Smooth muscle cell (in vitro differentiated cells): ENCODE results near the gene OAF. TPM values are rescaled to one million over a fixed set of nuclear protein-coding genes. Genes with fewer than 3 reads are reported as not detected.

Experiments
- DNase-seq: peaks from one replicate; lab custom pipeline; 2025; ENCODE audit not compliant: unreplicated experiment; lab: John Stamatoyannopoulos, UW
- H2AFZ ChIP-seq: fragments of 200-600 bp; sonication (generic); 2 replicates; pipeline ENCODE4 v1.6.0; 2016; ENCODE audit warnings: antibody characterized with exemption, low read depth, mild to moderate bottlenecking
- H3F3A ChIP-seq: fragments of 200-600 bp; sonication (generic); 2 replicates; pipeline ENCODE4 v1.6.0; 2017; ENCODE audit warnings: antibody characterized with exemption, low read depth
- H3K27ac ChIP-seq: fragments of 200-600 bp; sonication (generic); 2 replicates; pipeline ENCODE4 v1.5.1; 2016; ENCODE audit warnings: low read depth, mild to moderate bottlenecking
- H3K27me3 ChIP-seq: fragments of 200-600 bp; sonication (generic); 2 replicates; pipeline ENCODE4 v1.6.1; 2016; ENCODE audit warnings: low read depth, mild to moderate bottlenecking
- H3K36me3 ChIP-seq: fragments of 200-600 bp; sonication (generic); 2 replicates; pipeline ENCODE4 v1.5.1; 2016; ENCODE audit warnings: low read depth
- H3K4me1 ChIP-seq: fragments of 200-600 bp; sonication (generic); 2 replicates; pipeline ENCODE4 v1.5.1; 2016; ENCODE audit warnings: low read depth
- H3K4me2 ChIP-seq: fragments of 200-600 bp; sonication (generic); 2 replicates; pipeline ENCODE4 v1.6.0; 2016; ENCODE audit warnings: mild to moderate bottlenecking
- H3K4me3 ChIP-seq: fragments of 200-600 bp; sonication (generic); 2 replicates; pipeline ENCODE4 v1.5.1; 2016; ENCODE audit warnings: mild to moderate bottlenecking
- H3K79me2 ChIP-seq: fragments of 200-600 bp; sonication (generic); 2 replicates; pipeline ENCODE4 v1.6.0; 2016; ENCODE audit warnings: low read depth, mild to moderate bottlenecking
- H3K9ac ChIP-seq: fragments of 200-600 bp; sonication (generic); 2 replicates; pipeline ENCODE4 v1.6.0; 2016; ENCODE audit warnings: low read depth
- H3K9me3 ChIP-seq: fragments of 200-600 bp; sonication (generic); replicated peaks from 2 replicates; pipeline ENCODE4 v1.5.1; 2016; ENCODE audit warnings: low read depth
- H4K20me1 ChIP-seq: fragments of 200-600 bp; sonication (generic); 2 replicates; pipeline ENCODE4 v1.6.0; 2016; ENCODE audit warnings: low read depth
- WGBS: methylation state at CpG from one replicate; pipeline ENCODE4 v1.1.7; 2016; ENCODE audit warnings: low lambda C conversion rate; 5-methylcytosine and 5-hydroxymethylcytosine counted together
- polyA plus RNA-seq: library from polyadenylated mRNA; unstranded; fragments of >200 nt; fragmentation: Nextera tagmentation; extraction: Ambion mirVana; gene quantifications from 2 replicates; pipeline ENCODE4 v1.2.1, GENCODE V29; 2016
- total RNA-seq: library from RNA; depleted of rRNA; stranded (reverse); fragments of >200 nt; gene quantifications from 2 replicates; pipeline ENCODE4 v1.2.3, GENCODE V29; 2014
- TF ChIP-seq, protein P1 (sequence below): fragments of 200-600 bp; sonication (generic); IDR thresholded peaks from 2 replicates; pipeline ENCODE4 v1.5.1; 2017; ENCODE audit warnings: borderline replicate concordance, mild to moderate bottlenecking, antibody characterized with exemption; ENCODE audit not compliant: insufficient read depth, poor library complexity, severe bottlenecking

The OAF gene
- total and polyA plus RNA-seq, 2 experiments from 2014 or later, result 41.6 to 112 TPM

- no peaks in the 10 kb centered on the region for H3K79me2 ChIP-seq
- H4K20me1 ChIP-seq, result no peaks in the 10 kb centered on the region
- H3K9me3 ChIP-seq, result no peaks in the 10 kb centered on the region
- no peak overlapping the region for H3K4me3 ChIP-seq
- TF ChIP-seq, protein P1, sequence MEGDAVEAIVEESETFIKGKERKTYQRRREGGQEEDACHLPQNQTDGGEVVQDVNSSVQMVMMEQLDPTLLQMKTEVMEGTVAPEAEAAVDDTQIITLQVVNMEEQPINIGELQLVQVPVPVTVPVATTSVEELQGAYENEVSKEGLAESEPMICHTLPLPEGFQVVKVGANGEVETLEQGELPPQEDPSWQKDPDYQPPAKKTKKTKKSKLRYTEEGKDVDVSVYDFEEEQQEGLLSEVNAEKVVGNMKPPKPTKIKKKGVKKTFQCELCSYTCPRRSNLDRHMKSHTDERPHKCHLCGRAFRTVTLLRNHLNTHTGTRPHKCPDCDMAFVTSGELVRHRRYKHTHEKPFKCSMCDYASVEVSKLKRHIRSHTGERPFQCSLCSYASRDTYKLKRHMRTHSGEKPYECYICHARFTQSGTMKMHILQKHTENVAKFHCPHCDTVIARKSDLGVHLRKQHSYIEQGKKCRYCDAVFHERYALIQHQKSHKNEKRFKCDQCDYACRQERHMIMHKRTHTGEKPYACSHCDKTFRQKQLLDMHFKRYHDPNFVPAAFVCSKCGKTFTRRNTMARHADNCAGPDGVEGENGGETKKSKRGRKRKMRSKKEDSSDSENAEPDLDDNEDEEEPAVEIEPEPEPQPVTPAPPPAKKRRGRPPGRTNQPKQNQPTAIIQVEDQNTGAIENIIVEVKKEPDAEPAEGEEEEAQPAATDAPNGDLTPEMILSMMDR, result peak; percentile 70
- no peak overlapping the region for H3K4me2 ChIP-seq
- H2AFZ ChIP-seq, result no peak overlapping the region
- no peak for DNase-seq
- H3K36me3 ChIP-seq, result no peaks in the 10 kb centered on the region
- H3K27ac ChIP-seq, result no peak overlapping the region
- H3K4me1 ChIP-seq, result no peaks in the 10 kb centered on the region
- 46% methylated on average over 24 of the region's 24 CpGs for WGBS
- H3F3A ChIP-seq, result no peaks in the 10 kb centered on the region
- no peak overlapping the region for H3K9ac ChIP-seq
- peaks cover under 1% of the 10 kb centered on the region for H3K27me3 ChIP-seq
Observed at GRCh38 chr11:120172054-120172911, 38.5 kb upstream of the OAF start.

GRCh38 chr11:120173019-120173705, 37.7 kb upstream of the OAF start:
- Histone ChIP-seq H3K4me3 (no peak overlapping the region), H3K79me2 (no peaks in the 10 kb centered on the region), H2AFZ (no peak overlapping the region), H3F3A (no peaks in the 10 kb centered on the region), H3K27me3 (no peaks in the 10 kb centered on the region), H3K27ac (no peak overlapping the region), H3K9me3 (no peaks in the 10 kb centered on the region), H3K4me1 (no peaks in the 10 kb centered on the region), H3K9ac (no peak overlapping the region), H4K20me1 (no peaks in the 10 kb centered on the region), H3K36me3 (no peaks in the 10 kb centered on the region), H3K4me2 (no peak overlapping the region)
- DNase-seq, result no peak
- TF ChIP-seq, protein P1, result no peak
- 52% methylated on average over 11 of the region's 11 CpGs for WGBS

- Histone ChIP-seq H3K27ac (no peak overlapping the region), H4K20me1 (no peaks in the 10 kb centered on the region), H3K4me1 (no peaks in the 10 kb centered on the region), H3K79me2 (no peaks in the 10 kb centered on the region), H3K27me3 (no peaks in the 10 kb centered on the region), H3F3A (no peaks in the 10 kb centered on the region), H3K4me3 (no peak overlapping the region), H3K36me3 (no peaks in the 10 kb centered on the region), H2AFZ (no peak overlapping the region), H3K9ac (no peak overlapping the region), H3K9me3 (no peaks in the 10 kb centered on the region), H3K4me2 (no peak overlapping the region)
- TF ChIP-seq, protein P1, result no peak
- DNase-seq, result no peak
- 43% methylated on average over 5 of the region's 5 CpGs for WGBS
Observed at GRCh38 chr11:120173807-120174206, 37.0 kb upstream of the OAF start.
